Activated CD8-positive, alpha-beta T cell treated with anti-CD3 and anti-CD28 coated beads for 36 hours (primary cell): Measurements from ENCODE around the gene SHISA2. TPM values are rescaled to one million over a fixed set of nuclear protein-coding genes. Genes with fewer than 3 reads are reported as not detected.

Experiments used
- ATAC-seq: fragments of 200-7000 bp; cut with Tn5 transposase; one replicate; pipeline ENCODE4 v1.10.0; 2021; ENCODE audit warnings: mild to moderate bottlenecking, moderate library complexity
- CTCF ChIA-PET: fragments of 350-600 bp; sonication (Branson Sonifier 250); formaldehyde crosslinking; loops from one replicate; lab custom pipeline; 2021; ENCODE audit warnings: antibody characterized with exemption; lab: Charles Lee
- POLR2A ChIA-PET: fragments of 350-600 bp; sonication (Branson Sonifier 250); formaldehyde crosslinking; loops from one replicate; lab custom pipeline; 2021; ENCODE audit warnings: antibody characterized with exemption; lab: Charles Lee
- DNase-seq: peaks from one replicate; pipeline ENCODE4 v3.0.0-alpha.2; 2020
- H3K27ac Mint-ChIP-seq: one replicate; pipeline ENCODE4 v1.8.0; 2021; ENCODE audit warnings: mild to moderate bottlenecking, mixed read lengths
- H3K27me3 Mint-ChIP-seq: one replicate; pipeline ENCODE4 v1.8.0; 2021; ENCODE audit warnings: mixed read lengths
- H3K36me3 Mint-ChIP-seq: one replicate; pipeline ENCODE4 v1.8.0; 2021; ENCODE audit warnings: low read depth, mixed read lengths
- H3K4me1 Mint-ChIP-seq: one replicate; pipeline ENCODE4 v1.8.0; 2021; ENCODE audit warnings: low read depth, mixed read lengths
- H3K4me3 Mint-ChIP-seq: one replicate; pipeline ENCODE4 v1.8.0; 2021; ENCODE audit warnings: mild to moderate bottlenecking, moderate library complexity, mixed read lengths
- H3K9me3 Mint-ChIP-seq: one replicate; pipeline ENCODE4 v1.8.0; 2021; ENCODE audit warnings: mixed read lengths
- CTCF ChIP-seq: fragments of 200-600 bp; IDR thresholded peaks from one replicate; pipeline ENCODE4 v1.8.0; 2022; ENCODE audit warnings: antibody characterized with exemption, mild to moderate bottlenecking
- intact Hi-C: fragments of 100-400 bp; cut with micrococcal nuclease; formaldehyde crosslinking; loops from one replicate; pipeline ENCODE4 v1.10.0; 2022
- total RNA-seq, 2 experiments: library from RNA; stranded (reverse); gene quantifications; one replicate each; pipeline ENCODE4 v1.2.3, GENCODE V29; 2021

Gene SHISA2
- total RNA-seq, 2 experiments from 2014 or later = 0.13 TPM; not detected in 1

- no peak overlapping the region for H3K27ac Mint-ChIP-seq
- H3K36me3 Mint-ChIP-seq = peaks cover 11% of the 10 kb centered on the region
- H3K27me3 Mint-ChIP-seq = no peaks in the 10 kb centered on the region
These were observed 26.6 kb downstream of the SHISA2 start for GRCh38 chr13:26025196-26025595.

GRCh38 chr13:26024558-26024957 is 27.3 kb downstream of the SHISA2 start:
- Mint-ChIP-seq H3K27ac (no peak overlapping the region), H3K36me3 (peaks cover 18% of the 10 kb centered on the region), H3K4me3 (no peak overlapping the region), H3K4me1 (no peaks in the 10 kb centered on the region), H3K9me3 (peaks cover 3% of the 10 kb centered on the region), H3K27me3 (no peaks in the 10 kb centered on the region)
- POLR2A ChIA-PET = no interaction called here
- DNase-seq = no peak
- intact Hi-C loops = no loop called here
- no peak for ATAC-seq
- CTCF ChIA-PET = no interaction called here
- no peak for TF ChIP-seq CTCF

More at GRCh38 chr13:26025196-26025595, 26.6 kb downstream of the SHISA2 start:
- peaks cover 3% of the 10 kb centered on the region for H3K9me3 Mint-ChIP-seq
- ChIA-PET CTCF (no interaction called here), POLR2A (no interaction called here)
- ATAC-seq (no peak), DNase-seq (no peak)
- no peaks in the 10 kb centered on the region for H3K4me1 Mint-ChIP-seq
- no peak overlapping the region for H3K4me3 Mint-ChIP-seq
- intact Hi-C loops = no loop called here
- no peak for TF ChIP-seq CTCF

- H3K4me1 Mint-ChIP-seq = peaks cover 6% of the 10 kb centered on the region
- ATAC-seq = no peak
- intact Hi-C loops = no loop called here
These were observed 29.1 kb downstream of the SHISA2 start for GRCh38 chr13:26022538-26023292.

GRCh38 chr13:26021956-26022355 is 29.9 kb downstream of the SHISA2 start:
- POLR2A ChIA-PET = no interaction called here
- H3K27ac Mint-ChIP-seq = no peak overlapping the region
- no peak for ATAC-seq
- CTCF ChIA-PET = no interaction called here
- intact Hi-C loops = no loop called here
- peaks cover 24% of the 10 kb centered on the region for H3K36me3 Mint-ChIP-seq
- peaks cover 14% of the 10 kb centered on the region for H3K4me1 Mint-ChIP-seq
- DNase-seq = no peak
- H3K27me3 Mint-ChIP-seq = no peaks in the 10 kb centered on the region
- TF ChIP-seq CTCF = no peak
- H3K4me3 Mint-ChIP-seq = no peak overlapping the region
- H3K9me3 Mint-ChIP-seq = peaks cover 4% of the 10 kb centered on the region

More at GRCh38 chr13:26022538-26023292, 29.1 kb downstream of the SHISA2 start:
- Mint-ChIP-seq H3K4me3 (no peak overlapping the region), H3K36me3 (peaks cover 24% of the 10 kb centered on the region), H3K27me3 (no peaks in the 10 kb centered on the region), H3K9me3 (peaks cover 4% of the 10 kb centered on the region), H3K27ac (no peak overlapping the region)
- DNase-seq = no peak
- no peak for TF ChIP-seq CTCF
- CTCF ChIA-PET = no interaction called here
- POLR2A ChIA-PET = no interaction called here

- DNase-seq (no peak), ATAC-seq (no peak)
- POLR2A ChIA-PET = no interaction called here
- no peaks in the 10 kb centered on the region for H3K27me3 Mint-ChIP-seq
- no peak for TF ChIP-seq CTCF
- H3K4me1 Mint-ChIP-seq = peaks cover 18% of the 10 kb centered on the region
- intact Hi-C loops = no loop called here
- no peak overlapping the region for H3K4me3 Mint-ChIP-seq
- H3K36me3 Mint-ChIP-seq = peaks cover 24% of the 10 kb centered on the region
- no peak overlapping the region for H3K27ac Mint-ChIP-seq
- peaks cover 4% of the 10 kb centered on the region for H3K9me3 Mint-ChIP-seq
- CTCF ChIA-PET = no interaction called here
These were observed 30.3 kb downstream of the SHISA2 start for GRCh38 chr13:26021516-26021915.
